Measurements from ENCODE around the gene EXOSC10. TPM values are rescaled to one million over a fixed set of nuclear protein-coding genes. Genes with fewer than 3 reads are reported as not detected.

Gene EXOSC10
- total and polyA plus RNA-seq, 9 of the 15 experiments (the other 6 are each of a cell fraction or from before 2014, with no cell fraction given): 23.4 to 150 (median 105) TPM

GRCh38 chr1:11059968-11060830 lies 39.5 kb downstream of the EXOSC10 start, which contains the start of gene SRM (continued):
- no peak for TF ChIP-seq SETDB1 (IDR thresholded peaks at IDR 0.05; ENCODE audit: low read length)
- peak; percentile 99 for TF ChIP-seq SAP30 (IDR thresholded peaks at IDR 0.05; ENCODE audit: borderline replicate concordance, insufficient read depth, low read depth, low read length, poor library complexity, severe bottlenecking)
- TF ChIP-seq CCNT2 (IDR thresholded peaks at IDR 0.05; ENCODE audit: borderline replicate concordance, extremely low read depth, insufficient read length, low read depth, low read length): peak; percentile 89
- TF ChIP-seq YY1 (IDR thresholded peaks at IDR 0.05; ENCODE audit: borderline replicate concordance in 1 of 3, control insufficient read depth in 1 of 3, extremely low read depth in 1 of 3, insufficient read depth in 3 of 3, insufficient read length in 1 of 3, insufficient replicate concordance in 2 of 3, low read depth in 1 of 3, low read length in 2 of 3): peak in 2 of 3 experiments; percentile 14 to 45
- TF ChIP-seq ATF6 (CRISPR knock-in tag; IDR thresholded peaks at IDR 0.05): 0 out of 2 replicates have a peak, but pooled peaks have one; percentile 71
- peak; percentile 54; the same call in 1 of the 2 replicates for TF ChIP-seq EGR1 (conservative IDR thresholded peaks at IDR 0.05)
- no peak for TF ChIP-seq FUS (optimal IDR thresholded peaks at IDR 0.05; ENCODE audit: low read depth, low read length)
- 0 out of 2 replicates have a peak, but pooled peaks have one; percentile 42 for TF ChIP-seq KDM2B (CRISPR knock-in tag; IDR thresholded peaks at IDR 0.05)
- no peak for TF ChIP-seq ZNF57 (CRISPR knock-in tag; IDR thresholded peaks at IDR 0.05)
- peak; percentile 91 for TF ChIP-seq POLR2G (IDR thresholded peaks at IDR 0.05; ENCODE audit: low read depth, low read length)
- TF ChIP-seq ATF1 (CRISPR knock-in tag; IDR thresholded peaks at IDR 0.05): no peak
- TF ChIP-seq ATF1 (tag; IDR thresholded peaks at IDR 0.05): peak; percentile 77
- TF ChIP-seq ZNF436 (CRISPR knock-in tag; IDR thresholded peaks at IDR 0.05): no peak
- no peak for TF ChIP-seq ZNF79 (CRISPR knock-in tag; IDR thresholded peaks at IDR 0.05; ENCODE audit: low read depth)
- peak; percentile 64 to 96; a peak in 3 of 4 replicates for TF ChIP-seq HDAC1 (IDR thresholded peaks at IDR 0.05)
- peak; percentile 71 for TF ChIP-seq SP2 (IDR thresholded peaks at IDR 0.05; ENCODE audit: extremely low read depth, low read depth, low read length, poor library complexity, severe bottlenecking)
- no peak for TF ChIP-seq CEBPG (CRISPR knock-in tag; IDR thresholded peaks at IDR 0.05)
- TF ChIP-seq CEBPG (tag; conservative IDR thresholded peaks at IDR 0.05 in 1 of 2, IDR thresholded peaks at IDR 0.05 in 1 of 2): no peak
- peak; percentile 100 for TF ChIP-seq MXD1 (CRISPR knock-in tag; IDR thresholded peaks at IDR 0.05; ENCODE audit: borderline replicate concordance, poor library complexity, severe bottlenecking)
- peak; percentile 57; the same call in 1 of the 2 replicates for TF ChIP-seq CHD2 (IDR thresholded peaks at IDR 0.05; ENCODE audit: low read depth, low read length)
- peak; percentile 72 for TF ChIP-seq HCFC1 (IDR thresholded peaks at IDR 0.05; ENCODE audit: low read depth, low read length)
- TF ChIP-seq SMC3 (conservative IDR thresholded peaks at IDR 0.05; ENCODE audit: insufficient read depth, low read depth, low read length): 0 out of 2 replicates have a peak, but pooled peaks have one; percentile 7
- peak; percentile 68; the same call in 1 of the 2 replicates for TF ChIP-seq ZBTB12 (CRISPR knock-in tag; IDR thresholded peaks at IDR 0.05)

Data from K562 (cell line).